Psoas muscle (tissue), 8 donors: ENCODE data around the gene OGFOD1. TPM values are rescaled to one million over a fixed set of nuclear protein-coding genes. Genes with fewer than 3 reads are reported as not detected.

Source experiments
- ATAC-seq, 4 donors: fragments of 200-7000 bp; cut with Tn5 transposase; one replicate each; pipeline ENCODE4 v1.9.1; 2020; ENCODE audit warnings: moderate library complexity in 3 of 4, mild to moderate bottlenecking in 2 of 4
- DNase-seq, 2 donors: peaks; one replicate each; pipeline ENCODE4 v3.0.0-alpha.2; 2020
- H3K27ac ChIP-seq: fragments of 200-600 bp; one replicate; pipeline ENCODE4 v1.8.0; 2022
- H3K27me3 ChIP-seq, 3 donors: fragments of 200-600 bp in 1 of 3; one replicate each; pipeline versions ENCODE4 v1.6.1 to v1.8.0; 2013 to 2022; ENCODE audit warnings: low read length in 2 of 3, mild to moderate bottlenecking in 2 of 3, moderate library complexity in 1 of 3; ENCODE audit not compliant: insufficient read depth in 3 of 3
- H3K36me3 ChIP-seq, 2 donors: fragments of 200-600 bp in 1 of 2; one replicate each; pipeline versions ENCODE4 v1.6.1 to v1.8.0; 2013 to 2022; ENCODE audit warnings: low read depth in 1 of 2, mild to moderate bottlenecking in 1 of 2, moderate library complexity in 1 of 2; ENCODE audit not compliant: insufficient read depth in 1 of 2
- H3K4me1 ChIP-seq: fragments of 200-600 bp; one replicate; pipeline ENCODE4 v1.8.0; 2022
- H3K4me3 ChIP-seq: fragments of 200-600 bp; one replicate; pipeline ENCODE4 v1.8.0; 2022; ENCODE audit warnings: mild to moderate bottlenecking
- H3K9me3 ChIP-seq: fragments of 200-600 bp; one replicate; pipeline ENCODE4 v1.8.0; 2022
- CTCF ChIP-seq: fragments of 200-600 bp; IDR thresholded peaks from one replicate; pipeline ENCODE4 v1.8.0; 2022; ENCODE audit warnings: antibody characterized with exemption
- WGBS, 3 donors: extraction: QIAGEN DNeasy Blood & Tissue Kit; methylation state at CpG; one replicate each; pipeline versions ENCODE4 v1.1.6 to v1.1.7; 2013; 5-methylcytosine and 5-hydroxymethylcytosine counted together
- intact Hi-C, 2 donors: fragments of 100-400 bp; cut with DNase I; formaldehyde crosslinking; loops; one replicate each; pipeline versions ENCODE4 v1.11.0 to v1.14.2; 2022
- polyA plus RNA-seq, 3 donors: library from polyadenylated mRNA; stranded (reverse); fragments of 200-250 nt; gene quantifications; one replicate each; pipeline ENCODE4 v1.2.3, GENCODE V29; 2013
- total RNA-seq, 4 donors: library from RNA; stranded (reverse); fragmentation: NEBNext Ultra II Directional in 2 of 4; extraction: Animal tissue kit (Norgen Biotek cat#: 25700) in 2 of 4; gene quantifications; one replicate each; pipeline versions ENCODE4 v1.2.1 to v1.2.4, GENCODE V29; 2021 to 2023
- donor health status: healthy with polysubstance abuse.
- donor health status: DM: no; HTN: no; CAD: no; lungs with moderate emphysema.
- donor health status: Bipolar disorder and iron deficiency.
- donor health status: healthy.
- donor health status: DM: yes; HTN: yes; CAD: no.
- donor health status: DM: no; HTN: no; CAD: no.
- donor health status: DM: no; HTN: no; CAD: no.
- donor health status: DM: yes; HTN: yes; CAD: no.

OGFOD1 gene
- total and polyA plus RNA-seq, 7 donors: 40.9 to 100 (median 65.0) TPM

- intact Hi-C loops: loop anchor here in 1 of 2 donors (5.0 to 10.0 kb wide), 2 partner anchors 84 to 186 kb away; no protein-coding TSS in a partner anchor
- Histone ChIP-seq H3K4me1 (peaks cover 29% of the 10 kb centered on the region), H3K36me3 (no peaks in the 10 kb centered on the region), H3K27ac (no peak overlapping the region), H3K4me3 (peak overlapping the region; percentile 98), H3K9me3 (no peaks in the 10 kb centered on the region), H3K27me3 (no peaks in the 10 kb centered on the region)
- no peak for TF ChIP-seq CTCF
- 44 to 65% (median 59%) methylated on average over 7 of the region's 7 CpGs for WGBS, 3 donors
- peak in 1 of 4 donors; percentile 26 for ATAC-seq
- no peak for DNase-seq
These were observed 67.1 kb downstream of the OGFOD1 start for GRCh38 chr16:56518425-56518824.

GRCh38 chr16:56519459-56520250, 68.3 kb downstream of the OGFOD1 start, which contains the start of gene BBS2:
Gene BBS2, minus strand, starts transcription at chr16:56520024. Its CDS starts 162 bp downstream, at chr16:56519862.
- ATAC-seq (peak; percentile 93 to 96 (median 94)), DNase-seq (peak; percentile 93 to 95)
- Histone ChIP-seq H3K4me1 (peaks cover 22% of the 10 kb centered on the region), H3K36me3 (no peaks in the 10 kb centered on the region), H3K9me3 (no peaks in the 10 kb centered on the region), H3K27ac (peak within 1 kb of the TSS; percentile 87), H3K4me3 (peak within 1 kb of the TSS; percentile 98), H3K27me3 (no peaks in the 10 kb centered on the region)
- WGBS, 3 donors: 0 to 1% (median 0%) methylated on average over 62 to 65 of the region's 65 CpGs
- no peak for TF ChIP-seq CTCF
- intact Hi-C loops: loop anchor here in 1 of 2 donors (5.0 to 10.0 kb wide), 2 partner anchors 83 to 185 kb away; no protein-coding TSS in a partner anchor

DNA sequence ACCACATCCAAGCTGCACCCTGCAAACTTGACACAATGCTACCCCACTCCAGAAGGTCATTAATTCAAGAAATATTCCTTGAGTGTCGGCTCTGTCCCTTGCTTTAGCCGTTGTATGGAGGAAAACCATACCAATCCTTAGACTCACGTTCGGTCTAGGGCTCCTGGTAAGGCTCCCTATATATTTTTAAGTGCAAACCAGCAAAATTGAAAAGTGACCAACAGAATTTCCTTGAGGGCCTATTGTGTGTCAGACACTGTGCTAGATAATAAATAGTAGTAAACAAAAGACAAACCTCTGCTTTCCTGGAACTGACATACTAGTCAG, 68.9 kb downstream of the OGFOD1 start:
- Histone ChIP-seq H3K9me3 (no peaks in the 10 kb centered on the region), H3K27ac (peak overlapping the region; percentile 87), H3K4me3 (peak overlapping the region; percentile 98), H3K27me3 (no peaks in the 10 kb centered on the region), H3K4me1 (peaks cover 22% of the 10 kb centered on the region), H3K36me3 (no peaks in the 10 kb centered on the region)
- DNase-seq (no peak), ATAC-seq (no peak)
- intact Hi-C loops: no loop called here
- no peak for TF ChIP-seq CTCF
- WGBS, 3 donors: 6 to 18% (median 10%) methylated on average over 4 of the region's 4 CpGs

DNA sequence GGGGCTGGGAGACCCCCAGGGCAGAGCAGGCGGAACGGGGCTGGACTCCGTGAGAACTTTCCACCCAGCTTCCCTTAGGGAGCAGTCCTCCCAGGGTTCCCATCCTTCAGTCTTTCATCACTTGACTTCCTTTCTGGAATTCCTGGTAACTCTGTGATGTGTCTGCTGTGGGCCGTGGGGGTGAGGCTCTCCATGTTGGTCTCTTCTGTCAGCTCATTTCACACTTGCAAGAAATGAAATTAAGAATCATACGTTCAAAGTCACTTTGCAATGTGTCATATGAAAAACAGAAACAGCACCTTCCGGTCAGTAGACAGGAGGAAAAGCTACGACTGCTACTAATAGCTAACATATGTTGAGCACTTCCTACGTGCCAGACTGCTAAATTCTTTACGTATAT, 73.9 kb downstream of the OGFOD1 start:
- H3K4me1 ChIP-seq: no peaks in the 10 kb centered on the region
- H3K27ac ChIP-seq: no peak overlapping the region
- ATAC-seq (no peak), DNase-seq (no peak)
- H3K36me3 ChIP-seq: no peaks in the 10 kb centered on the region
- no peak overlapping the region for H3K4me3 ChIP-seq
- no peaks in the 10 kb centered on the region for H3K9me3 ChIP-seq
- intact Hi-C loops: no loop called here
- no peak for TF ChIP-seq CTCF
- H3K27me3 ChIP-seq: no peaks in the 10 kb centered on the region
- 62 to 72% (median 71%) methylated on average over 9 of the region's 9 CpGs for WGBS, 3 donors

Other genes starting within 250 kb of the OGFOD1 start
- 100 to 1,000 TPM; 146 to 270 (median 194) TPM for gene AMFR, start 26.0 kb upstream of the OGFOD1 start, total RNA-seq
- 100 to 1,000 TPM; 106 to 453 (median 160) TPM for gene AMFR, start 26.0 kb upstream of the OGFOD1 start, polyA plus RNA-seq
- 10 to 100 TPM; 41.1 to 52.4 (median 48.5) TPM for gene NUDT21, start 222 bp upstream of the OGFOD1 start, total RNA-seq
- 10 to 100 TPM; 16.9 to 39.0 (median 28.6) TPM for gene NUDT21, start 222 bp upstream of the OGFOD1 start, polyA plus RNA-seq
- gene BBS2, start 68.5 kb downstream of the OGFOD1 start, total RNA-seq: 10 to 100 TPM; 29.1 to 70.6 (median 39.9) TPM
- 10 to 100 TPM; 19.1 to 31.0 (median 30.3) TPM for gene BBS2, start 68.5 kb downstream of the OGFOD1 start, polyA plus RNA-seq
- gene MT4, start 113.5 kb downstream of the OGFOD1 start, total RNA-seq: not detected
- gene MT4, start 113.5 kb downstream of the OGFOD1 start, polyA plus RNA-seq: not detected
- gene MT3, start 138.0 kb downstream of the OGFOD1 start, total RNA-seq: 10 to 100 TPM in 1 of 4 donors, 1 to 10 TPM in 1, under 1 TPM in 1, not detected in 1; 0.57 to 10.5 (median 5.9) TPM
- gene MT3, start 138.0 kb downstream of the OGFOD1 start, polyA plus RNA-seq: 1 to 10 TPM in 2 of 3 donors, under 1 TPM in 1; 0.80 to 7.3 (median 2.5) TPM
- gene MT2A, start 157.0 kb downstream of the OGFOD1 start, total RNA-seq: 1,000 to 10,000 TPM in 3 of 4 donors, 100 to 1,000 TPM in 1; 342 to 5,614 (median 2,291) TPM
- gene MT2A, start 157.0 kb downstream of the OGFOD1 start, polyA plus RNA-seq: over 10,000 TPM in 1 of 3 donors, 1,000 to 10,000 TPM in 2; 1,603 to 11,565 (median 3,170) TPM
- 100 to 1,000 TPM in 2 of 4 donors, 10 to 100 TPM in 2; 44.1 to 669 (median 256) TPM for gene MT1E, start 174.2 kb downstream of the OGFOD1 start, total RNA-seq
- gene MT1E, start 174.2 kb downstream of the OGFOD1 start, polyA plus RNA-seq: 100 to 1,000 TPM; 122 to 556 (median 477) TPM
- gene MT1M, start 181.1 kb downstream of the OGFOD1 start, total RNA-seq: 100 to 1,000 TPM in 1 of 4 donors, 10 to 100 TPM in 1, 1 to 10 TPM in 2; 1.4 to 288 (median 12.8) TPM
- 100 to 1,000 TPM in 2 of 3 donors, 10 to 100 TPM in 1; 21.8 to 569 (median 300) TPM for gene MT1M, start 181.1 kb downstream of the OGFOD1 start, polyA plus RNA-seq
- gene MT1A, start 187.1 kb downstream of the OGFOD1 start, total RNA-seq: 1,000 to 10,000 TPM in 1 of 4 donors, 10 to 100 TPM in 1, 1 to 10 TPM in 2; 4.0 to 1,028 (median 22.4) TPM
- 1,000 to 10,000 TPM in 2 of 3 donors, 100 to 1,000 TPM in 1; 128 to 4,396 (median 1,331) TPM for gene MT1A, start 187.1 kb downstream of the OGFOD1 start, polyA plus RNA-seq
- gene MT1B, start 200.3 kb downstream of the OGFOD1 start, total RNA-seq: not detected
- not detected for gene MT1B, start 200.3 kb downstream of the OGFOD1 start, polyA plus RNA-seq
- 1 to 10 TPM in 2 of 4 donors, under 1 TPM in 1, not detected in 1; 0.73 to 1.3 (median 1.2) TPM for gene MT1F, start 206.4 kb downstream of the OGFOD1 start, total RNA-seq
- 1 to 10 TPM; 1.1 to 3.2 (median 1.5) TPM for gene MT1F, start 206.4 kb downstream of the OGFOD1 start, polyA plus RNA-seq
- 1 to 10 TPM; 1.0 to 7.8 (median 4.3) TPM for gene MT1G, start 216.5 kb downstream of the OGFOD1 start, total RNA-seq
- gene MT1G, start 216.5 kb downstream of the OGFOD1 start, polyA plus RNA-seq: 10 to 100 TPM in 2 of 3 donors, 1 to 10 TPM in 1; 3.7 to 24.1 (median 13.1) TPM
- gene MT1H, start 218.3 kb downstream of the OGFOD1 start, total RNA-seq: not detected
- not detected for gene MT1H, start 218.3 kb downstream of the OGFOD1 start, polyA plus RNA-seq
- gene MT1X, start 230.9 kb downstream of the OGFOD1 start, total RNA-seq: 1,000 to 10,000 TPM in 3 of 4 donors, 100 to 1,000 TPM in 1; 481 to 5,859 (median 2,812) TPM
- over 10,000 TPM in 1 of 3 donors, 1,000 to 10,000 TPM in 2; 4,054 to 16,364 (median 8,652) TPM for gene MT1X, start 230.9 kb downstream of the OGFOD1 start, polyA plus RNA-seq